Esophagus squamous epithelium (tissue), 5 donors: Measurements from ENCODE around the gene L3HYPDH. TPM values are rescaled to one million over a fixed set of nuclear protein-coding genes. Genes with fewer than 3 reads are reported as not detected.
"Not testable (repeated sequence)": the region's sequence is repeated elsewhere in the genome, so short reads cannot be mapped to it uniquely, and the experiment has no call there.

ENCODE experiments used
- DNase-seq: peaks from one replicate; lab custom pipeline; 2025; lab: John Stamatoyannopoulos, UW
- H3K27ac ChIP-seq, 4 donors: fragments of 200-600 bp; sonication (generic); one replicate each; pipeline ENCODE4 v1.5.1; 2016 to 2019; ENCODE audit warnings: mild to moderate bottlenecking in 1 of 4
- H3K27me3 ChIP-seq, 4 donors: fragments of 200-600 bp; sonication (generic); 1 replicate in 3 of 4; 2 replicates in 1 of 4; pipeline versions ENCODE4 v1.5.1 to v1.6.0; 2017 to 2021; ENCODE audit warnings: antibody characterized with exemption in 1 of 4
- H3K36me3 ChIP-seq, 3 donors: fragments of 200-600 bp; sonication (generic); one replicate each; pipeline ENCODE4 v1.5.1; 2016 to 2019
- H3K4me1 ChIP-seq, 3 donors: fragments of 200-600 bp; sonication (generic); one replicate each; pipeline ENCODE4 v1.5.1; 2017 to 2019
- H3K4me3 ChIP-seq, 4 donors: fragments of 200-600 bp; sonication (generic); 1 replicate in 3 of 4; 2 replicates in 1 of 4; pipeline ENCODE4 v1.5.1; 2016 to 2019; ENCODE audit warnings: mild to moderate bottlenecking in 2 of 4, moderate library complexity in 1 of 4
- H3K9me3 ChIP-seq, 3 donors: fragments of 200-600 bp; sonication (generic); one replicate each; pipeline ENCODE4 v1.5.1; 2016 to 2019
- POLR2A ChIP-seq, 4 donors: fragments of 450-650 bp; IDR thresholded peaks; one replicate each; pipeline ENCODE4 v1.6.1; 2017; ENCODE audit warnings: antibody characterized with exemption in 4 of 4, mild to moderate bottlenecking in 4 of 4, moderate library complexity in 3 of 4
- WGBS, 2 donors: methylation state at CpG; one replicate each; pipeline ENCODE4 v1.1.5; 2018; 5-methylcytosine and 5-hydroxymethylcytosine counted together
- intact Hi-C: fragments of 100-400 bp; cut with DNase I; formaldehyde crosslinking; loops from one replicate; pipeline ENCODE4 v1.15.0; 2022
- total RNA-seq, 4 donors: library from RNA; depleted of rRNA; stranded (reverse); fragments of >200 nt; gene quantifications; one replicate each; pipeline ENCODE4 v1.1.0, GENCODE V29; 2016
- TF ChIP-seq, protein P1 (sequence below), 6 experiments: fragments of 450-650 bp in 4 of 6; fragments of 200-600 bp in 2 of 6; sonication (generic) in 2 of 6; IDR thresholded peaks; one replicate each; pipeline ENCODE4 v1.5.1; 2016 to 2019; ENCODE audit warnings: antibody characterized with exemption in 6 of 6, mild to moderate bottlenecking in 4 of 6, moderate library complexity in 4 of 6
- donor health status: DM: yes; HTN: yes; CAD: no.

L3HYPDH gene
- total RNA-seq, 4 donors from 2014 or later = 12.2 to 59.9 (median 21.6) TPM

DNA sequence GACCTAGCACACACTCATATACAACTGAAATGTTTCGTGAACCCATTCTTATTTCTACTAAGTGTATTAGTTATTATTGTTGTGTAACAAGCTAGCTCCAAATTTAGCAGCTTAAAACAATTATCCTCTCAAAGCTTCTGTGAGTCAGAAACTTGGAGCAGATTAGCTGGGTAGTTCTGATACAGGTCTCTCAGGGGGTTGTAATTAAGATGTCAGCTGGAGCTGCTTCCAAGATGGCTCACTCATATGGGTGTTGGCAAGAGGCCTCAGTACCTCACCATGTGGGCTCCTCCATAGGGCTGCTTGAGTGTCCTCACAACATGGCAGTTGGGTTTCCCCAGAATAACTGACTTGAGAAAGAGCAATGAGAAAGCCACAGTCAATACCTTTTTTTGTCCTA is 28.8 kb downstream of the L3HYPDH start:
- WGBS, 2 donors = 90 to 100% methylated on average over 1 of the region's 1 CpG
- no peaks in the 10 kb centered on the region for H3K27me3 ChIP-seq
- DNase-seq = no peak
- peaks cover 0 to 10% (median 5%) of the 10 kb centered on the region in 3 donors for H3K4me1 ChIP-seq
- peaks cover 0 to 25% (median 0%) of the 10 kb centered on the region in 3 donors for H3K36me3 ChIP-seq
- peak overlapping the region in 1 of 4 donors; percentile 2 for H3K27ac ChIP-seq
- intact Hi-C loops = no loop called here
- H3K4me3 ChIP-seq = no peak overlapping the region
- TF ChIP-seq, protein P1, sequence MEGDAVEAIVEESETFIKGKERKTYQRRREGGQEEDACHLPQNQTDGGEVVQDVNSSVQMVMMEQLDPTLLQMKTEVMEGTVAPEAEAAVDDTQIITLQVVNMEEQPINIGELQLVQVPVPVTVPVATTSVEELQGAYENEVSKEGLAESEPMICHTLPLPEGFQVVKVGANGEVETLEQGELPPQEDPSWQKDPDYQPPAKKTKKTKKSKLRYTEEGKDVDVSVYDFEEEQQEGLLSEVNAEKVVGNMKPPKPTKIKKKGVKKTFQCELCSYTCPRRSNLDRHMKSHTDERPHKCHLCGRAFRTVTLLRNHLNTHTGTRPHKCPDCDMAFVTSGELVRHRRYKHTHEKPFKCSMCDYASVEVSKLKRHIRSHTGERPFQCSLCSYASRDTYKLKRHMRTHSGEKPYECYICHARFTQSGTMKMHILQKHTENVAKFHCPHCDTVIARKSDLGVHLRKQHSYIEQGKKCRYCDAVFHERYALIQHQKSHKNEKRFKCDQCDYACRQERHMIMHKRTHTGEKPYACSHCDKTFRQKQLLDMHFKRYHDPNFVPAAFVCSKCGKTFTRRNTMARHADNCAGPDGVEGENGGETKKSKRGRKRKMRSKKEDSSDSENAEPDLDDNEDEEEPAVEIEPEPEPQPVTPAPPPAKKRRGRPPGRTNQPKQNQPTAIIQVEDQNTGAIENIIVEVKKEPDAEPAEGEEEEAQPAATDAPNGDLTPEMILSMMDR (IDR thresholded peaks at IDR 0.05) = no peak
- no peak for TF ChIP-seq POLR2A (IDR thresholded peaks at IDR 0.05)
- H3K9me3 ChIP-seq = no peaks in the 10 kb centered on the region

DNA sequence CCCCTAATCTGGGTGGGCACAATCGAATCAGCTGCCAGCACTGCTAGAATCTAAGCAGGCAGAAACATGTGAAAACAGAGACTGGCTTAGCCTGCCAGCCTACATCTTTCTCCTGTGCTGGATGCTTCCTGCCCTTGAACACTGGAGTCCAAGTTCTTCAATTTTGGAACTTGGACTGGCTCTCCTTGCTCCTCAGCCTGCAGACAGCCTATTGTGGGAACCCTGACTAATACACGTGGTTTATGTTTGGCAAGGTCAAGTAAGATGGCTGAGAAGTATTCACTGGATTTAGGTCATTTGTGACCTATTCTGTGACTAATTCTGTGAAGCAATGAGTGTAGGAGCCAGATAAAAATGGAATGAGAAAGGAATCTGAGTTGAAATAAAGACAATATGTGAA is 30.1 kb downstream of the L3HYPDH start:
- Histone ChIP-seq H3K36me3 (peaks cover 0 to 25% (median 0%) of the 10 kb centered on the region in 3 donors), H3K27me3 (no peaks in the 10 kb centered on the region), H3K27ac (peak overlapping the region in 2 of 4 donors; percentile 14 to 80), H3K4me3 (no peak overlapping the region), H3K4me1 (peaks cover 0 to 10% (median 5%) of the 10 kb centered on the region in 3 donors), H3K9me3 (no peaks in the 10 kb centered on the region)
- intact Hi-C loops = no loop called here
- TF ChIP-seq, protein P1 (IDR thresholded peaks at IDR 0.05) = no peak
- TF ChIP-seq POLR2A (IDR thresholded peaks at IDR 0.05) = no peak
- 25 to 38% methylated on average over 2 of the region's 2 CpGs for WGBS, 2 donors
- DNase-seq = no peak

DNA sequence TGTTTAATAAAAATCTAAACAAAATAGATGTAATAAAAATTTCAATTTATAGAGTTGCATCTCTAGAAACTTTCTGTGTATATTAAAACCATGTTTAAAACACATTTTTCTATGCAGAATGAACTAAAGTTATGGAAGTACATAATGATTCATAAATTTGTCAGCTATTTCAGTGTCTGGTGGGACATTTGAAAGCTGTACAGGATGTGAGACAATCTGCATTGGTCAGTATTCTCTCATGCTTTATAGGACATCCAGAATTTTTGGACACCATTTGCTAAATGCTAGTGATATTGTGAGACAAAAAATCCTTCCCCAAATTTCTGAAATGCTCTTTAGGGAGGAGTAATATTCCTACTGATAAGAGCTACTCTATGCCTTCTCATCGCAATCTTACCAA is 32.4 kb downstream of the L3HYPDH start:
- no peak for DNase-seq
- no peak overlapping the region for H3K27ac ChIP-seq
- intact Hi-C loops = no loop called here
- H3K4me1 ChIP-seq = peaks cover 0 to 10% (median 5%) of the 10 kb centered on the region in 3 donors
- H3K36me3 ChIP-seq = peaks cover 0 to 16% (median 0%) of the 10 kb centered on the region in 3 donors
- H3K9me3 ChIP-seq = no peaks in the 10 kb centered on the region
- 100% methylated on average over 1 of the region's 1 CpG for WGBS, 2 donors
- TF ChIP-seq, protein P1 (IDR thresholded peaks at IDR 0.05) = no peak
- H3K27me3 ChIP-seq = no peaks in the 10 kb centered on the region
- no peak overlapping the region for H3K4me3 ChIP-seq

DNA sequence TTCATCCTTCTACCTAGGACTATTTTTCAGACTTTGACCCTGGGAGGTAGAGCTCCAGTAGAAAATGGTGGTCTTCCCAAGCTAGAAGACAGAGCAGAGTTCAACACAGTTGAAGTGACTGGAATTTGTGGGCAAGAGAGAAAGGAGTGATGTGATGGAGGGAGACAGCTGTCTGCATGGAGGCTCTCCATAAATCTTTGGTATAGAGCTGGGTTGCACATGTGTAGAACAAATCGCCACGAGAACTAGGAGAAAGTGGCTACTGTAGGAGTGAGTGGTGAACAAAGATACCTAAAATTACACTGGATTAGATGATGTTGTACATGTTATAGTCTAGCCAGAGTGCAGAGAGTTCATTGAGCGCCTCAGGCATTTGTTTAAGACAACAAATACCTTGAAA is 33.5 kb downstream of the L3HYPDH start:
- intact Hi-C loops = no loop called here
- peaks cover 0 to 10% (median 5%) of the 10 kb centered on the region in 3 donors for H3K4me1 ChIP-seq
- DNase-seq = no peak
- 84 to 87% methylated on average over 3 of the region's 3 CpGs for WGBS, 2 donors
- H3K27me3 ChIP-seq = no peaks in the 10 kb centered on the region
- TF ChIP-seq, protein P1 (IDR thresholded peaks at IDR 0.05) = no peak
- TF ChIP-seq POLR2A (IDR thresholded peaks at IDR 0.05) = no peak
- H3K4me3 ChIP-seq = no peak overlapping the region
- H3K36me3 ChIP-seq = peaks cover 0 to 8% (median 0%) of the 10 kb centered on the region in 3 donors
- H3K9me3 ChIP-seq = no peaks in the 10 kb centered on the region
- H3K27ac ChIP-seq = no peak overlapping the region

DNA sequence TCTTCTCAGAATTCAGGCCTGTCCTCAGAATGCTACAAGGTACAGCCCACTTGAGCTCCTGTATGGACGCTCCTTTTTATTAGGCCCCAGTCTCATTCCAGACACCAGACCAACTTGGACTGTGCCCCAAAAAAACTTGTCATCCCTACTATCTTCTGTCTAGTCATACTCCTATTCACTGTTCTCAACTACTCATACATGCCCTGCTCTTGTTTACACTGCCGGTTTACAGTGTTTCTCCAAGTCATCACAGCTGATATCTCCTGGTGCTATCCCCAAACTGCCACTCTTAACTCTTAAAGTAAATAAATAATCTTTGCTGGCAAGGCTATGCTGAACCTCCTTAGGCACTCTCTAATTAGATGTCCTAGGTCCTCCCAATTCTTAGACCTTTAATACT is 35.5 kb downstream of the L3HYPDH start:
- H3K4me3 ChIP-seq, H3K27ac ChIP-seq, H3K36me3 ChIP-seq, H3K27me3 ChIP-seq, intact Hi-C loops, DNase-seq, H3K9me3 ChIP-seq, H3K4me1 ChIP-seq: not testable (repeated sequence)
- 84 to 89% methylated on average over 2 of the region's 2 CpGs for WGBS, 2 donors
